Fibroblast of pulmonary artery (primary cell): ENCODE measurements around the gene RTN1.
"Not testable (repeated sequence)": the region's sequence is repeated elsewhere in the genome, so short reads cannot be mapped to it uniquely, and the experiment has no call there.

Source experiments
- DNase-seq: peaks from one replicate; pipeline ENCODE4 v3.0.0-alpha.2; 2010; ENCODE audit warnings: low read depth
- H3K4me3 ChIP-seq: replicated peaks from 2 replicates; pipeline ENCODE4 v1.5.1; 2011; ENCODE audit warnings: low read depth, mild to moderate bottlenecking, control low read depth, low read length, moderate library complexity
- CTCF ChIP-seq: IDR thresholded peaks from 2 replicates; pipeline ENCODE4 v1.5.1; 2011; ENCODE audit warnings: mild to moderate bottlenecking, control low read depth, low read length, inconsistent platforms; ENCODE audit errors: missing control alignments

Gene RTN1

GRCh38 chr14:59678352-59678751, 192.2 kb downstream of the RTN1 start:
- no peak overlapping the region for H3K4me3 ChIP-seq
- TF ChIP-seq CTCF, result no peak
- DNase-seq, result no peak

DNA sequence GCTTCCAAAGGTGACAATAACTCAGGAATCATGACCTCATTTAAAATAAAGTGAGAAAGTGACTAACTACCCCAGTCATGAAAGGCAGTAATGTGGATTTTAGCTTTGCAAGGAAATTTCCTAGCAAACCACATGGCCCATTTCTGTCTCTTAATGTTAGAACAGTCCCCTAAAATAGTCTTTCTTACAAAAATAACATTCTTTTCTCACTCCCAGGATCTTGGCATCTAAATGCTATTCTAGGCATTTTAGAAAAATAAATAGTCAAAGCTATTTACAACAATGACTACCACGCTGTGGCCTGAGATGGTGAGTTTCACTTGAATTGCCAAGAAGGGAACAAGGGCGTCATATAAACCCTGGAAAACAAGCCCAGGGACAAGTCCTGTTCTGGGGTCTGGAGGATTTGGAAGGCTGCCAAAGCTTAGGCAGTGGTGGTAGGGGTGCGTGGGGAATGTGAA, 192.8 kb downstream of the RTN1 start:
- H3K4me3 ChIP-seq, result no peak overlapping the region
- TF ChIP-seq CTCF, result no peak
- DNase-seq, result peak; percentile 34

DNA sequence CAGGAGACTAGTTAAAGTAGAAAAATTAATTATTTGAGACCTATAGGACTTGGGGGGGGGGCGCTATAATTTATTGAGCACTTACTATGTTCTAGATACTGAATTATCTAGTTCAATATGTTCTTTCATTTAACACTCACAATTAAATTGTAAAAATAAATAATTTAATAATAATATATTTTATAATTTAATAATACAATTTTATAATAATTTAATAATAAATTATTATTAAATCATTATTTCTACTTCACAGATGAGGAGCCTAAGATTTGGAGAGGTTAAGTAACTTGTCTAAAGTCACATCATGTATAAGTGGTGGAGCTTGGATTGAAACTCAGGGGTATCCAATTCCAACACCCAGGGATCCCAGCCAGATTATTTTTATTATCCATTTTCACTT, 195.2 kb downstream of the RTN1 start:
- no peak overlapping the region for H3K4me3 ChIP-seq
- TF ChIP-seq CTCF, result no peak
- DNase-seq, result no peak

DNA sequence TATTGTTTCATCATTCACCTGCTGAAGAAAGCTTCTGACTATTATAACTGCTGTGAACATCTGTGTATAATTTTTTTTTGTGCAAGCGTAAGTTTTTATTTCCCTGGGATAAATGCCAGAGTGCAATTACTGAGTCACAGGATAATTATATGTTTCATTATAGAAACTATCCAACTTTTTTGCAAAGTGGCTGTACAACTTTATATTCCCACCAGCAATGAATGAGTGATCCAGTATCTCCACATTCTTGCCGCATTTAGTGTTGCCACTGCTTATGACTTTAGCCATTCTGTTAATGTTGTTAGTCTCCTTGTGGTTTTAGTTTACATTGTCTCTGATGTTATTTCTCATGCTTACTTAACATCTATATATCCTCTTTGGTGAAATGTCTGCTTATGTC, 205.8 kb downstream of the RTN1 start:
- no peak for TF ChIP-seq CTCF

GRCh38 chr14:59657769-59658168, 212.8 kb downstream of the RTN1 start:
- H3K4me3 ChIP-seq, result no peak overlapping the region
- TF ChIP-seq CTCF, result no peak
- DNase-seq, result no peak

More for the DNA sequence above, 205.8 kb downstream of the RTN1 start:
- H3K4me3 ChIP-seq, result no peak overlapping the region
- peak; percentile 3 for DNase-seq

GRCh38 chr14:59656473-59656872, 214.1 kb downstream of the RTN1 start:
- DNase-seq, result no peak
- no peak overlapping the region for H3K4me3 ChIP-seq
- TF ChIP-seq CTCF, result no peak

DNA sequence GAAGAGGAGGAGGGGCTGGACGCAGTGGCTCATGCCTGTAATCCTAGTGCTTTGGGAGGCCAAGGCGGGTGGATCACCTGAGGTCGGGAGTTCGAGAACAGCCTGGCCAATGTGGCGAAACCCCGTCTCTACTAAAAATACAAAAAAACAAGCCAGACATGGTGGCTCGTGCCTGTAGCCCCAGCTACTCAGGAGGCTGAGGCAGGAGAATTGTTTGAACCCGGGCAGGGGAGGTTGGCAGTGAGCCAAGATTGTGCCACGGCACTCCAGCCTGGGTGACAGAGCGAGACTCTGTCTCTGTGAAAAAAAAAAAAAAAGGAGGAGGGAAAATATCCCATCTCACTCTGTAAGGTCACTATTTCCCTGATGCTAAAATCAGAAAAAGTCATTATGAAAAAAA, 216.4 kb downstream of the RTN1 start:
- not testable (repeated sequence) for DNase-seq, H3K4me3 ChIP-seq

- not testable (repeated sequence) for H3K4me3 ChIP-seq, DNase-seq
These were observed 223.7 kb downstream of the RTN1 start for GRCh38 chr14:59646832-59647231.
